GM13976 (cell line): ENCODE measurements around the gene YEATS4.

ENCODE experiments used
- DNase-seq: peaks from one replicate; pipeline ENCODE4 v3.0.0; 2012; ENCODE audit warnings: low spot score
- CTCF ChIP-seq: IDR thresholded peaks from 2 replicates; pipeline ENCODE4 v1.5.1; 2012; ENCODE audit warnings: borderline replicate concordance, mild to moderate bottlenecking; ENCODE audit not compliant: insufficient read depth; ENCODE audit errors: extremely low read depth, missing control alignments, control extremely low read depth
- in situ Hi-C: fragments of 300-500 bp; cut with MboI; formaldehyde crosslinking; loops from one replicate; pipeline ENCODE4 v1.12.0; 2022; ENCODE audit warnings: low sequenced_read_pairs, mixed read lengths, inconsistent platforms; ENCODE audit not compliant: unreplicated experiment

The YEATS4 gene

GRCh38 chr12:69423037-69423905 is 63.7 kb downstream of the YEATS4 start:
- no peak for DNase-seq
- no peak for TF ChIP-seq CTCF
- in situ Hi-C loops = no loop called here

- in situ Hi-C loops = no loop called here
- no peak for TF ChIP-seq CTCF
- DNase-seq = no peak
These were observed 65.9 kb downstream of the YEATS4 start for GRCh38 chr12:69425417-69425816.

- no peak for DNase-seq
- no peak for TF ChIP-seq CTCF
- in situ Hi-C loops = no loop called here
These were observed 69.0 kb downstream of the YEATS4 start for GRCh38 chr12:69428351-69429073.

- DNase-seq = no peak
- TF ChIP-seq CTCF = no peak
- in situ Hi-C loops = no loop called here
These were observed 71.5 kb downstream of the YEATS4 start for GRCh38 chr12:69430942-69431590.

DNA sequence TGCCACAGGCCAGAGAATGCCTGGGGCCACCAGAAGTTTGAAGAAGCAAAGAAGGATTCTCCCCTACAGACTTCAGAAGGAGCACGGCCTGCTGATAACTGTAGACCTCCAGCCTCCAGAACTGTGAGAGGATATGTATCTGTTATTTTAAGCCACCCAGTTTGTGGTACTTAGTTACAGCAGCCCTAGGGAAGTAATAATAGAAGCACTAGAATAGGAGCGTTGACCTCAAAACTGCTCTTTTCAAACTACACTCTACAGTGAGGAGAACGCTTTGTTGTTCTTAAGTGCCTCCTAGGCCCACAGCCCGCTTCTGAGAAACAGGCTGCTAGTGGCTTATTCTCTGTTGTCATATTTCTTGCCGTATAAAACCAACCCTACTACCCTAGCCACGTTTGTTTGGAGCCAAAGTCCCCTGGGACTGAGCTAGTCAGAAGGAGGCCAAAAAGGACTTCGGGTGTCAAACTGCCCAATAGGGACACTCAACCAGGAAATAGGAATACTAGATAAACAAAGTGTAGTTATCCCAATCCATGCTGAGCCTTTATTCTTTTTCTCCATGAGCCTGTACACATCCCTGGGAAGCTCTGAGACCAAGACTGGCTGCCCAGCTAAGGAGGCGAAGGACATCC is 72.2 kb downstream of the YEATS4 start:
- no peak for TF ChIP-seq CTCF
- DNase-seq = no peak
- in situ Hi-C loops = no loop called here

- no peak for TF ChIP-seq CTCF
- in situ Hi-C loops = no loop called here
- no peak for DNase-seq
These were observed 74.1 kb downstream of the YEATS4 start for GRCh38 chr12:69433653-69434052.
